ENCODE data around the gene PCCB.

Gene PCCB

DNA sequence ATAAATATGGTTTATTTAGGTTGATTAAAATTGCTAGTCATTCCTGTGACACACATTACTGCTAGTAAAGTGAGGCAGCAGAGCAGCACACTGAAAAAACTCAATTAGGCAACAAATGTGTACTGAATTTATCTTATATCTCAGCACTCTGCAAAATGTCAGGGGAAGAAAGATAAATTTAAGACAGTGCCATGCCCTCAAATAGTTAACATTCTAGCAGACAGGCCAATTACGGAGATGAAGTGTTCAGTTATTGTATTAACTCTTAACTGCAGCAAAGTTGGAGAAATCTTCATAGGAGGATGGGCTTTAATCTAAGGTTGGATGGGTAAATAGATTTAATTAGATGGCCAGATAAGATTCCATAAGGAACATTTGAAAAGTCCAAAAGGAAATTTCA, 127.9 kb downstream of the PCCB start:
- TF ChIP-seq, protein P1, sequence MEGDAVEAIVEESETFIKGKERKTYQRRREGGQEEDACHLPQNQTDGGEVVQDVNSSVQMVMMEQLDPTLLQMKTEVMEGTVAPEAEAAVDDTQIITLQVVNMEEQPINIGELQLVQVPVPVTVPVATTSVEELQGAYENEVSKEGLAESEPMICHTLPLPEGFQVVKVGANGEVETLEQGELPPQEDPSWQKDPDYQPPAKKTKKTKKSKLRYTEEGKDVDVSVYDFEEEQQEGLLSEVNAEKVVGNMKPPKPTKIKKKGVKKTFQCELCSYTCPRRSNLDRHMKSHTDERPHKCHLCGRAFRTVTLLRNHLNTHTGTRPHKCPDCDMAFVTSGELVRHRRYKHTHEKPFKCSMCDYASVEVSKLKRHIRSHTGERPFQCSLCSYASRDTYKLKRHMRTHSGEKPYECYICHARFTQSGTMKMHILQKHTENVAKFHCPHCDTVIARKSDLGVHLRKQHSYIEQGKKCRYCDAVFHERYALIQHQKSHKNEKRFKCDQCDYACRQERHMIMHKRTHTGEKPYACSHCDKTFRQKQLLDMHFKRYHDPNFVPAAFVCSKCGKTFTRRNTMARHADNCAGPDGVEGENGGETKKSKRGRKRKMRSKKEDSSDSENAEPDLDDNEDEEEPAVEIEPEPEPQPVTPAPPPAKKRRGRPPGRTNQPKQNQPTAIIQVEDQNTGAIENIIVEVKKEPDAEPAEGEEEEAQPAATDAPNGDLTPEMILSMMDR (IDR thresholded peaks at IDR 0.05; ENCODE audit: borderline replicate concordance, insufficient read depth, low read depth, low read length), result no peak
- H3K4me3 ChIP-seq (ENCODE audit: low read depth, low read length), result no peak overlapping the region
